Endometrial microvascular endothelial cells (primary cell): ENCODE measurements around the gene PCP2. TPM values are rescaled to one million over a fixed set of nuclear protein-coding genes. Genes with fewer than 3 reads are reported as not detected.

Experiments used
- in situ Hi-C: cut with HindIII; loops from 2 replicates; pipeline ENCODE4 v1.10.0; 2017; ENCODE audit warnings: low sequenced_read_pairs, low pct_unique_long_range_greater_than_20kb; ENCODE audit errors: inconsistent ontology term
- total RNA-seq: library from RNA; depleted of rRNA; stranded (reverse); fragments of >200 nt; gene quantifications from one replicate; pipeline ENCODE4 v1.2.3, GENCODE V29; 2015; ENCODE audit errors: inconsistent ontology term

PCP2 gene
- total RNA-seq, 1 donor from 2014 or later: not detected

- in situ Hi-C loops: no loop called here
Observed at GRCh38 chr19:7623725-7624603, 9.6 kb downstream of the PCP2 start.

GRCh38 chr19:7622933-7623685 lies 10.4 kb downstream of the PCP2 start:
- in situ Hi-C loops: no loop called here

DNA sequence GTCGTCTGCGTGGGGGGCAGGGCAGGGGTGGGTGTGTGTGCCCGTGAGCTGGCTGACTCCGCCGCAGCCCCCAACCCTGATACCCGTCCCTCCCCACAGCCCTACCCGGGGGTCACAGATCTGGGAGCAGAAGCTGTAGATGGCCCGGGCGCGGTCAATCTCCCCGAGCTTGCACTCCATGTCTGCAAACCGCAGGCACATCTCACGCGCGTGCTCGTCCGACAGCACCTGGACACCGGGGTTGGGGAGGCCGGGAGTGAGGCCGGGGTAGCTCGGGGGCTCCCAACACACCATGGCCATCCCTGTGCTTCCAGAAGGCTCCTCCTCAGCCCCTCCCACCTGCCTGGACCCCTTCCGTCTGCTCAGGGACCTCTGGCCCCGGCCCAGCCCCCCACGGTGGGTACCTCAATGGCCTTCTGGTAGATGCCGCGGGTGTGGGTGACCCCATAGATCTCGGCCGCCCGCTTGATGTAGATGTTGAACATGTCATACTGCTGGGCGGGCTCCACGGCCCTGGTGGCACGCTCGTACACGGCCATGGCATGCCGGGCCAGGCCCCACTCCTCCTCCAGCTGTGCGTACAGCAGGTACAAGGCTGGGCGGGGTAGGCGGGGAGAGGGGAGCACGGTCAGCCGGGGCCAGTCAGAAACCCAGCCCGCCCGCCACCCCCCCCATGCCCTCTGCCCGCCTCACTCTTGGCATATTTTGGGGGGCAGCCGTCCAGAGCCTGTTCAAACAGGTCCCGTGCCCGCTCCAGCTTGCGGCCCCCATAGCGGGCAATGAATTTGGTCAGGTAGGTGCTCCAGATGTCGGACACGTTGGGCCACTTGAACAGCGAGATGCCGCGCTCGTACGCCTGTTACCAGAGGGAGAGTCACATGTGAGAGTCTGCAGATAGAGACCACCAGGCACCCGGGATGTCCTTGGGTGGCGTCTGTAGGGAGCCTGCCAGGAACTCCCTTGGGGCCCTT lies 12.8 kb downstream of the PCP2 start:
- in situ Hi-C loops: no loop called here

- in situ Hi-C loops: no loop called here
Observed at GRCh38 chr19:7619671-7620441, 13.7 kb downstream of the PCP2 start.

GRCh38 chr19:7618771-7619510 lies 14.6 kb downstream of the PCP2 start:
- in situ Hi-C loops: no loop called here

DNA sequence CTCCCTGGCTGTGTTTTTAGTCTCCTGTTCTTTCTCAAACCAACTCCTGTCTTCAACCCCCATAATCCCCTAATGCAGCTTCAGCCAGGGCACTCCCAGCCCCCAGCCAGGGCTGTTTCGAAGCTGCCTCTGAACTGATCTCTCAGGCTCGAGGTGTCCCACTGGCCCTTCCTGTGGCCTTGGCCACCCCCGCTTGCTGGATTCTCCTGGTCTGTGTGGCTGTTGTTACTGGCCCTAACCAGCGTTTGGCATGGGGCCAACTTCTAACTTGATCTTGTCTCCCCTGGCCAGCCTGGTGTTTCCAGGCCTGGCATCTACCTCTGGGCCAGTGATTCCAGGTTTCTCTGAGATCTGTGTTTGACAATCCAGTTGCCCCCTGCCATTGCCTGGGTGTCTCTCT lies 15.2 kb downstream of the PCP2 start:
- in situ Hi-C loops: no loop called here

GRCh38 chr19:7617735-7618134 lies 15.8 kb downstream of the PCP2 start:
- in situ Hi-C loops: no loop called here

DNA sequence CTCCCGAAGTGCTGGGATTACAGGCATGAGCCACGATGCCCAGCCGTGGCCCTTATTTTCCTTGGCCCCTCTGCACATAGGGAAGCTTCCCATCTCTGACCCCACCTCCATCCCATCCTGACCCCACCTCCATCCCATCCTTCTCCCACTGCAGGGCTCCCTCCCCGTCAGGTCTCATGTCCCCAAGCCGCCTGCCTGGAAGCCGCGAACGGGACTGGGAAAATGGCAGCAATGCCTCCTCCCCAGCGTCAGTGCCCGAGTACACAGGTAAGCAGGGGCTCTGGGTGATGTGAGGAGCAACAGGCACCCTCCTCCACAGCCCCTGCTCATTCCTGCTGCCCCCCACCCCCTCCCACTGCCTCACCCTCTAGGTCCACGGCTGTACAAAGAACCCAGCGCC lies 16.3 kb downstream of the PCP2 start:
- in situ Hi-C loops: no loop called here

DNA sequence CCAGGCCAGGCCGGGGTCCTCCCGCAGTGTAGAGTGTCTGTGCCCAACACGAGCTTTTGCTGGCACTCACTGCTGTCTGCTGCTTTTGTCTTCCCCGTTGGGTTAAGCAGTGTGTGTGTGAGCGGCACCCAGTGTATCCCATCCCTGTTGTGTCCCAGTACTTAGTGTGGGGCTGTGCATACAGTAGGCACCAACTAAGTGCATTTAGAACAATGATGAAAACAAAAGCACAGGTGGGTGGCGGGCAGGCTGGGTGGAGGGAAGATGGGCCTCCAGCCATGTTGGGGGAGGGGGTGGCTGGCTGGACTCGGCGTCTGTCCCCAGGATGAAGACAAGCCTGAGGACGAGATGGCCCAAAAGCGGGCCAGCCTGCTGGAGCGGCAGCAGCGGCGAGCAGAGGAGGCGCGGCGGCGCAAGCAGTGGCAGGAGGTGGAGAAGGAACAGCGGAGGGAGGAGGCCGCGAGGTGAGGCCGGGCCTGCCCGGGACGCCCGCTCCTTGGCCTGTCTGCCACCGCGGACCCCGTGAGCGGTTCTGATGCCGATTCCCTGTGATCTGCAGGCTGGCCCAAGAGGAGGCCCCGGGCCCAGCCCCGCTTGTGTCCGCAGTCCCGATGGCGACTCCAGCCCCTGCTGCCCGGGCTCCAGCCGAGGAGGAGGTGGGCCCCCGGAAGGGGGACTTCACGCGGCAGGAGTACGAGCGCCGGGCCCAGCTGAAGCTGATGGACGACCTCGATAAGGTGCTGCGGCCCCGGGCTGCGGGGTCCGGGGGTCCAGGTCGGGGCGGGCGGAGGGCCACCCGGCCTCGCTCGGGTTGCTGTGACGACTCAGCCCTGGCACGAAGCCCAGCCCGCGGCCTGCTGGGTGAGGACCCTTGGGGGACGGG lies 18.4 kb downstream of the PCP2 start:
- in situ Hi-C loops: no loop called here

GRCh38 chr19:7612282-7613274 lies 20.9 kb downstream of the PCP2 start:
- in situ Hi-C loops: no loop called here

GRCh38 chr19:7611541-7612279 lies 21.8 kb downstream of the PCP2 start:
- in situ Hi-C loops: no loop called here

DNA sequence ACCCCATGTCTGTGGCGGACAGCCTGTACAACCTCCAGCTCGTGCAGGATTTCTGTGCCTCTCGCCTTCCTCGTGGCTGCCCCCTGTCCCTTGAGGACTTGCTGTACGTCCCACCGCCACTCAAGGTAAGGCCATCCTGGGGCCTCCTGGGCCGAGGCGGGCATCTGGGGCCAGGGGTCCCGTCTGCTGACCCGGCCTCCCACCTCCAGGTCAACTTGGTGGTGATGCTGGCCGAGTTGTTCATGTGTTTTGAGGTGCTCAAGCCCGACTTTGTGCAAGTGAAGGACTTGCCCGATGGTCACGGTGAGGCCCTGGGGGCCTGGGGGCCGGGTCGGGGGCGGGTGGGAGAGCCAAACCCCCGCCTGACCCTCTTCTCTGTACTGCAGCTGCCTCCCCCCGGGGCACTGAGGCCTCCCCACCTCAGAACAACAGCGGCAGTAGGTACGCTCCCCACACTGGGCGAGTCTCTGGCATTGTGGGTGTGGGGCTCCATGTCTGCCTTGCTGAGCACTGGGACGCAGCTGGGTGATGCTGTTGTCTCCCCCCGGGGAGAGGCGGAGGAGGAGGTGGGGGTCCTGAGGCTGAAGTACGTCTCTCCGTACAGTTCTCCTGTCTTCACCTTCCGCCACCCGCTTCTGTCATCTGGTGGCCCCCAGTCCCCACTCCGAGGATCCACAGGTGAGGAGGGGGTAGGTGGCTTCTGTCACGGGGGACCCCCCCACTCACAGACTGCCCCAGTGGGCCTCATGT lies 22.9 kb downstream of the PCP2 start:
- in situ Hi-C loops: no loop called here

GRCh38 chr19:7607874-7608560 lies 25.5 kb downstream of the PCP2 start:
- in situ Hi-C loops: no loop called here
